ENCODE results near the gene NPRL2.
"Not testable (repeated sequence)": the region's sequence is repeated elsewhere in the genome, so short reads cannot be mapped to it uniquely, and the experiment has no call there.

The NPRL2 gene

DNA sequence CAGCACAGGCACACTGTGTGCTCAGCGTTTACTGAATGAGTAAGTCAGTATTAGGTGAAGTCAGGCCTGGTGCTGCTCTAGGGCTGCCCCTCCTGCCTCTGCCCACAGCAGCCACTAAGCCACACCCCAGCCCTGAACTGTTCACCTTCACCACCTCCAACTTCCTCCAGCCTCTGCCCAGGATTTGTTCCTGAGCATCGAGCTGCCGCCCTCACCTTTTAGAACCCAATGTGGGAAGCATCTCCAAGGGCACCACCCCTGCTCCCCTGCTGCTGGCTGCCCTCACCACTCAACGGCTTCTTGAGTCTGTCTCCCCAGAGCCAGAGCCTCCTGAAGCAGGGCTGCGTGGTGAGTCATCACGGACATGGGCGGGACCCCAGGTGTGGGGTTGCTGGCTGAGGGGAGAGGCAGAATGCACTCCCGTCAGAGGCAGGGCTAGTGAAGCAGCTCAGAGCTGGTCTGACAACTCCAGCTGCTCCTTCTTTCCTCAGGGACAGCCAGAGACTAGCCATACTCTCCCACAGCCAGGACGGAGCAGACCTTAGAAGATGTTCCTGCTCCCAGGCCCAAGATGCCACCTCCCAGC, 33.8 kb downstream of the NPRL2 start:
- Histone ChIP-seq H3K36me3 (replicated peaks) (peaks cover 33% of the 10 kb centered on the region), H3K4me3 (no peak overlapping the region), H3K9me3 (no peaks in the 10 kb centered on the region), H3K27me3 (ENCODE audit: low read depth) (no peaks in the 10 kb centered on the region), H3K4me1 (peaks cover 7% of the 10 kb centered on the region)
- no peak for DNase-seq (ENCODE audit: low spot score in 2 of 2)
- in situ Hi-C loops (cut with MboI; ENCODE audit: low sequenced_read_pairs): no loop called here

GRCh38 chr3:50314816-50315215, 35.8 kb downstream of the NPRL2 start:
- Histone ChIP-seq H3K36me3 (replicated peaks) (peaks cover 27% of the 10 kb centered on the region), H3K9me3 (no peaks in the 10 kb centered on the region), H3K4me1 (no peaks in the 10 kb centered on the region), H3K4me3 (no peak overlapping the region), H3K27me3 (ENCODE audit: low read depth) (no peaks in the 10 kb centered on the region)
- in situ Hi-C loops (cut with MboI; ENCODE audit: low sequenced_read_pairs): no loop called here
- no peak for DNase-seq (ENCODE audit: low spot score in 2 of 2)

DNA sequence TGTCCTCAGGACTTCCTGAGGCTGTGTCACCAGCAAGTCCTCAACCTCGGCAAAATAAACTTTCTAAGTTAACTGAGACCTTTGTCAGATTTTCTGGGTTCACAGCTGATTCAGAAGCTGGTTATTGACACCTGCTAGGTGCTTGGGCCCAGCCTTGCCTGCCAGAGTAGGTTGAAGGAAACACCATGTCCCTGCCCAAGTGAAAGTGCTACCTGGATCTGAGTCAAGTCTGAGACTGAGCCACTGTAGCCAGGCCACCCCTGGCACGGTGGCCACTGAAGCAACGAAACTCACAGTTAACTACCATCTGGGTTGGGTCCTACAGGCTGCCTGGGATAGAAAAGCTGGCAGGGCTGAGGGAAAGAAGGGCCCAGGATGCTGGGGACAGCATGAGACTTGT, 36.2 kb downstream of the NPRL2 start:
- DNase-seq (ENCODE audit: low spot score in 2 of 2): no peak
- H3K27me3 ChIP-seq (ENCODE audit: low read depth): no peaks in the 10 kb centered on the region
- H3K4me3 ChIP-seq: no peak overlapping the region
- in situ Hi-C loops (cut with MboI; ENCODE audit: low sequenced_read_pairs): no loop called here
- peaks cover 22% of the 10 kb centered on the region for H3K36me3 ChIP-seq (replicated peaks)
- H3K9me3 ChIP-seq: no peaks in the 10 kb centered on the region
- H3K4me1 ChIP-seq: no peaks in the 10 kb centered on the region

GRCh38 chr3:50312041-50312440, 38.5 kb downstream of the NPRL2 start:
- DNase-seq (ENCODE audit: low spot score in 2 of 2); H3K4me3 ChIP-seq; H3K36me3 ChIP-seq (replicated peaks); in situ Hi-C loops (cut with MboI; ENCODE audit: low sequenced_read_pairs); H3K27me3 ChIP-seq (ENCODE audit: low read depth); H3K4me1 ChIP-seq: not testable (repeated sequence)
- peaks cover 12% of the 10 kb centered on the region for H3K9me3 ChIP-seq

DNA sequence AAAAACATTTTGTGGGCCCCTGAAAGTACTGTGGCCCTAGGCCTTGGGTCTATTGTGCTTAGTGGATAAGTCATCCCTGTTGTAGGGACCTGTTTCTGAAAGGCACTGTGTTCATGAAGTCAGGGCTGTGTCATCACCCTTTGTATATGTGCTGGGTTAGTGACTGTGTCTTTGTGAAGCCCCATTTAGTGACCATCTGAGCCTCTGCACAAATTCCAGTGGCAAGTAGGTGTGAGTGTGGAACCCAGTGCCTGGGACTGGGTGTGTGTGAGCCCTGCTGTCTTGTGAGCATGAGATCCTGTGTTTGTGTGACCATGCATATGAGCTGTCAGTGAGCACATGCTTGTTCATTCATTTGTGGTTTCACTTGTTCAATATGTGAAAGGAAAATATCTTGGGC, 46.0 kb downstream of the NPRL2 start:
- Histone ChIP-seq H3K4me3 (no peak overlapping the region), H3K9me3 (peaks cover 21% of the 10 kb centered on the region), H3K27me3 (ENCODE audit: low read depth) (no peaks in the 10 kb centered on the region), H3K4me1 (peaks cover 8% of the 10 kb centered on the region), H3K36me3 (replicated peaks) (no peaks in the 10 kb centered on the region)
- no peak for DNase-seq (ENCODE audit: low spot score in 2 of 2)
- in situ Hi-C loops (cut with MboI; ENCODE audit: low sequenced_read_pairs): no loop called here

- H3K4me3 ChIP-seq: no peak within 1 kb of the TSS
- peaks cover 10% of the 10 kb centered on the region for H3K4me1 ChIP-seq
- DNase-seq (ENCODE audit: low spot score in 2 of 2): peak in 1 of 2 experiments; percentile 71
- H3K27me3 ChIP-seq (ENCODE audit: low read depth): no peaks in the 10 kb centered on the region
- no peaks in the 10 kb centered on the region for H3K36me3 ChIP-seq (replicated peaks)
- H3K9me3 ChIP-seq: peaks cover 14% of the 10 kb centered on the region
- in situ Hi-C loops (cut with MboI; ENCODE audit: low sequenced_read_pairs): no loop called here
Measured at GRCh38 chr3:50303013-50303815, 47.4 kb downstream of the NPRL2 start, which contains the start of gene HYAL1. HYAL1 (minus strand) TSS chr3:50303574; CDS start chr3:50302956, 618 bp downstream.

DNA sequence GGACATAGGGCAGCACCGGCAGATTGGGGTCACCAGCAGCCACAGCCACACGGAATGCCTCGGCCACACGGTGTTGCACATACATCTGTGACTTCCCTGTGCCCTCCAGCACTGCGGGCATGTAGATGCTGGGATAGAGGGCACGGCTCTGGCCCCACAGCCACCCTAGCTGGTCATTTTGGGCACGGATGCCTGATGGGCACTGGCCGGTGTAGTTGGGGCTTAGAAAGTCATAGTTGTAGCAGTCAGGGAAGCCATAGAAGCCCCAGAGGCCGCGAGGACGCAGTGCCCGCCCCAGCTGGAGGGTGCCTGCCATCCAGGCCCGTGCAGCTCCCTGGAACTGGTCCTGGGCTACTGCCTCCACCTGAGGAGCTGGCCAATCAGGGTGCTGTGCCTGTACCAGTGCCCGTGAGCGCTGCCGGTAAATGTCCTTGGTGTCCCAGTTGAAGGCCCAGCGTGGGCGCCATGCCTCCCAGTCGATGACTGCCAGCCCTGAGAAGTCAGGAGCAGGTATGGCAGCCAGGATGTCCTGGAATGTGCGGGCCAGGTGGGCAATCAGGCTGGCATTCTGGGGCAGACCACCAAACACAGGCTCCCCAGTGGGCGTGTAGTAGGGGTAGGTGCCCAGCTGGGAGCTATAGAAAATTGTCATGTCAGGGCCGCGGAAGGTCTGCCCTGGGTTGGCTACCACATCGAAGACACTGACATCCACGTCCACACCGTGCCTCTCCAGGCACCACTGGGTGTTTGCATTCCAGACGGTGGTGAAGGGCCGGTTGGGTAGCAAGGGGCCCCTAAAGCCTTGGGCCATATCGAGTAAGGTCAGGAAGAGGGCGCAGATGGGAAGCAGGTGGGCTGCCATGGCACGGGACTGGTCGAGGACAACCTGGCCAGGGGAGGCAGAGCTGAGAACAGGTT, 48.2 kb downstream of the NPRL2 start:
- no peak for DNase-seq (ENCODE audit: low spot score in 2 of 2)
- H3K27me3 ChIP-seq (ENCODE audit: low read depth): no peaks in the 10 kb centered on the region
- in situ Hi-C loops (cut with MboI; ENCODE audit: low sequenced_read_pairs): no loop called here
- no peaks in the 10 kb centered on the region for H3K36me3 ChIP-seq (replicated peaks)
- peaks cover 11% of the 10 kb centered on the region for H3K9me3 ChIP-seq
- peaks cover 12% of the 10 kb centered on the region for H3K4me1 ChIP-seq
- no peak overlapping the region for H3K4me3 ChIP-seq

DNA sequence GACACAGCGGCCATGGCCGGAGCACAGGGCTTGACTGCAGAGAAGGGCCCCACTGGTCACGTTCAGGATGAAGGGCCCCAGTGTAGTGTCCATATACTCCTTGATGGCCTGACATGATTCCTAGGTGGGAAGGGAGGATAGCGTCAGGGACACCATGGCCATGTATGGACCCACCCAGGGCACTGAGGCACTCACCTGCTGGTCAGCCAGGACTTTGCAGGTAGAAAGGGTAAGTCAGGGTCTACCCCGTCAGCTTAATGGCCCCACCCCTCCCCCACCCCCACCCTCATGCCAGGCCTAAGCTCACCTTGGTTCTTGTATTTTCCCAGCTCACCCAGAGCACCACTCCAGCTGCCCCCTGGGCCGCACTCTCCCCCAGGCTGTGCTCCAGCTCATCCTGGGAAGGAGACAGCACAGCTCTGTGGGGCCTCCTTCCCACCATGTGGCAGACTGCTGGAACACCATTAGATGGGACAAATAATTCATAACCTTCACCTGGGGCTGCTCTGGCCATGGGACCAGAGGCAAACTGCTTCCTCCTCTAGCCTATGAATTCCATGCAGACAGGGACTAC, 49.8 kb downstream of the NPRL2 start:
- no peak overlapping the region for H3K4me3 ChIP-seq
- in situ Hi-C loops (cut with MboI; ENCODE audit: low sequenced_read_pairs): no loop called here
- no peaks in the 10 kb centered on the region for H3K36me3 ChIP-seq (replicated peaks)
- peaks cover 12% of the 10 kb centered on the region for H3K4me1 ChIP-seq
- no peak for DNase-seq (ENCODE audit: low spot score in 2 of 2)
- H3K27me3 ChIP-seq (ENCODE audit: low read depth): no peaks in the 10 kb centered on the region
- H3K9me3 ChIP-seq: no peaks in the 10 kb centered on the region

- Histone ChIP-seq H3K4me1 (peaks cover 12% of the 10 kb centered on the region), H3K27me3 (ENCODE audit: low read depth) (no peaks in the 10 kb centered on the region), H3K4me3 (peak overlapping the region; percentile 75), H3K9me3 (no peaks in the 10 kb centered on the region), H3K36me3 (replicated peaks) (no peaks in the 10 kb centered on the region)
- DNase-seq (ENCODE audit: low spot score in 2 of 2): no peak
- in situ Hi-C loops (cut with MboI; ENCODE audit: low sequenced_read_pairs): no loop called here
Measured at GRCh38 chr3:50299929-50300680, 50.5 kb downstream of the NPRL2 start.

GRCh38 chr3:50299638-50299928, 51.0 kb downstream of the NPRL2 start:
- H3K36me3 ChIP-seq (replicated peaks): no peaks in the 10 kb centered on the region
- H3K4me3 ChIP-seq: peak overlapping the region; percentile 75
- in situ Hi-C loops (cut with MboI; ENCODE audit: low sequenced_read_pairs): no loop called here
- peaks cover 12% of the 10 kb centered on the region for H3K4me1 ChIP-seq
- no peaks in the 10 kb centered on the region for H3K27me3 ChIP-seq (ENCODE audit: low read depth)
- DNase-seq (ENCODE audit: low spot score in 2 of 2): no peak
- no peaks in the 10 kb centered on the region for H3K9me3 ChIP-seq

DNA sequence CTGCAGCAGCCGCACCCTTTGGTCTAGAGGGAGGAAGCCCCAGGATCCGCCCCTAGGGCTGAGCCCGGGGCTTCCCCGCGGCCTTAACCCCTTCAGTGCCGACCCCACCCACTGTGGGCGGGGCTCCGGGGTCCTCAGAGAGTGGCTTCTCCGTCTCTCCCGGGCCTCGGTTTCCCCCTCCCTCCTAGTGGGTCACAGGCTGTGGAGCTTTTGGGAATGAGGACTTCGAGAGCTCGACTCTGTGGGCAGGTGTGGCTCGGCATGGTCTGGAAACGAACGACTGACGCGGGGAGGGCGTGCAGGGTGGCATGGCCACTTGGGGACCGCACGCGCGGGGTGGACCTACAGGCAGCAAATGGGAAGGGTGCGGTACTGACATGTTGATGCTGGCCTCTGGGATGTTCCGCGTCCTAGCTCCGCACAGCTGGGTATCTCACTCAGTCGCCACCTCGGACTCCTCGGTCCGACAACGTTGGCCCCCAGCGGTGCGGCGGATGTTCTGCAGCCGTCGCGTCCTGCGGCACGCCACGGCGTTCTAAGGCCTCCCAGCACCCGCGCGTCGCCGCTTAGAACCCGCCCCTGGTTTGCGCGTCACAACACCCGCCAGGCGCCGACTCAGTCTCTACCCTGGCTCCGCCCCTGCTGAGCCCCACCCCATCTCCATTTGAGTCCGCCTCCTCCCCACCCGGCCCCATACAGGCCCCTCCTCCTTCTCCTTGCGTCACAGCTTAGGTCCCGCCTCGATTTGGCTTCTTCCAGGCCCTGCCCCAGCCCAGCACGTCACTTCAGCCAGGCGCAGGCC, 51.5 kb downstream of the NPRL2 start, which contains the start of the genes HYAL3 and NAA80:
Gene HYAL3, minus strand, starts transcription at position 570 of the 802 bp plus-strand sequence. CDS start 3,803 bp downstream, outside the sequence.
Gene NAA80, minus strand, starts transcription at position 570 of the 802 bp plus-strand sequence. CDS start 1,942 bp downstream, outside the sequence.
- H3K9me3 ChIP-seq: no peaks in the 10 kb centered on the region
- in situ Hi-C loops (cut with MboI; ENCODE audit: low sequenced_read_pairs): no loop called here
- H3K27me3 ChIP-seq (ENCODE audit: low read depth): no peaks in the 10 kb centered on the region
- no peaks in the 10 kb centered on the region for H3K36me3 ChIP-seq (replicated peaks)
- peak within 1 kb of the TSS; percentile 75 for H3K4me3 ChIP-seq
- DNase-seq (ENCODE audit: low spot score in 2 of 2): peak; percentile 97 to 100
- peaks cover 12% of the 10 kb centered on the region for H3K4me1 ChIP-seq

DNA sequence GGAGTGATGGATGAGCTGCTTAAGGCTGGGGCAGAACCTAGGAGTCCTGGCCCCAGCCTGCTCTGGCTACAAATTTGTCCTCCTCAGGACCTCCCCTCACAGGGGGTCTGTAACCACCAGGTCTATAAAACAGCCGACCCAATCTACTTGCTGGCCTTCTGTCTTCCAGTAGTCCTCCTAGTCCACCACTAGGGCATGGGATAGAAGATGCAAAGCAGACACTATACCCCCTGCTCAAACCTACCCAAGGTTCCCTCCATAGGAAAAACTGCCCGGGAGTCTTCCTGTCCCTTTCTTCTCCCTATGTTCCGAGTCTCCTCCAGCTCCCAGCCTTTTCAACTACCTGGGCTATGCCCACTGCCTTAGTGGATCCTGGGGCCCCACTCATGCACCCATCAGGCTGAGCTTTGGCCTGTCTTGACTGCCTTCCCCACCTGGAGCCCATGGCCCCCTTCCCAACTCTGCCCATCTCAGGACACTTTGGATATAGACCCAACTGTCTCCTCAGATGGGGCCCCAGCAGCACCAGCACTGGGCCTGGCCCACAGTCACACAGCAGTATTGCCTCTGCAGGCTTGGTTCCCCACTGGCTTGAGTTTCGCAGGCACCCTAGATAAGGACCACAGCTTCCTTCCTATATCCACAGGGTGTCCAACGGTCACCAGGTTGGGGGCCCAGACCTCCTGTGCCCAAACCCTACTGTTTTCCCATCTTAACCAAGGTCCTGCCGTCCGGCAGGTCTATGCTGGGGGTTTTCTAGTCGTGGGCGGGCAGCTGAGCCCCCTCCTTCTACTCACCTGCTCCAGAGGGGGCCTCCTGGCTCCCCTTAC, 52.5 kb downstream of the NPRL2 start:
- H3K4me3 ChIP-seq: peak overlapping the region; percentile 75
- H3K4me1 ChIP-seq: peaks cover 12% of the 10 kb centered on the region
- no peaks in the 10 kb centered on the region for H3K36me3 ChIP-seq (replicated peaks)
- H3K9me3 ChIP-seq: no peaks in the 10 kb centered on the region
- DNase-seq (ENCODE audit: low spot score in 2 of 2): no peak
- no peaks in the 10 kb centered on the region for H3K27me3 ChIP-seq (ENCODE audit: low read depth)
- in situ Hi-C loops (cut with MboI; ENCODE audit: low sequenced_read_pairs): no loop called here
